GM21367 (cell line): ENCODE data around the gene ERG.

ENCODE experiments used
- ATAC-seq: cut with Tn5 transposase; IDR thresholded peaks from one replicate; pipeline ENCODE4 v1.9.1; 2021; ENCODE audit not compliant: unreplicated experiment

The ERG gene

GRCh38 chr21:38498057-38498833 is at the start of gene ERG:
TSS of gene ERG (minus strand) at chr21:38498477. CDS start at chr21:38498380, 97 bp downstream.
- ATAC-seq: no peak

GRCh38 chr21:38544661-38545060 is 46.4 kb upstream of the ERG start:
- ATAC-seq: no peak

- ATAC-seq: no peak
These were observed 44.0 kb upstream of the ERG start for GRCh38 chr21:38542263-38542662.

- ATAC-seq: no peak
These were observed 40.1 kb upstream of the ERG start for GRCh38 chr21:38538353-38538752.

- ATAC-seq: no peak
These were observed 36.3 kb upstream of the ERG start for GRCh38 chr21:38534591-38534990.

GRCh38 chr21:38533887-38534286 is 35.6 kb upstream of the ERG start:
- no peak for ATAC-seq

GRCh38 chr21:38531591-38531990 is 33.3 kb upstream of the ERG start:
- ATAC-seq: no peak

GRCh38 chr21:38531039-38531541 is 32.8 kb upstream of the ERG start:
- ATAC-seq: no peak

GRCh38 chr21:38527737-38528136 is 29.5 kb upstream of the ERG start:
- ATAC-seq: no peak

- ATAC-seq: no peak
These were observed 27.2 kb upstream of the ERG start for GRCh38 chr21:38525454-38525853.

GRCh38 chr21:38524168-38525153 is 26.2 kb upstream of the ERG start:
- no peak for ATAC-seq

GRCh38 chr21:38520511-38520910 is 22.2 kb upstream of the ERG start:
- no peak for ATAC-seq

GRCh38 chr21:38511662-38512243 is 13.5 kb upstream of the ERG start:
- ATAC-seq: no peak

GRCh38 chr21:38511198-38511597 is 12.9 kb upstream of the ERG start:
- no peak for ATAC-seq

GRCh38 chr21:38507374-38507942 is 9.2 kb upstream of the ERG start:
- no peak for ATAC-seq

- ATAC-seq: no peak
These were observed 8.5 kb upstream of the ERG start for GRCh38 chr21:38506661-38507281.

GRCh38 chr21:38505654-38506523 is 7.6 kb upstream of the ERG start:
- ATAC-seq: no peak

- ATAC-seq: no peak
These were observed 5.8 kb upstream of the ERG start for GRCh38 chr21:38504066-38504465.

GRCh38 chr21:38503583-38503982 is 5.3 kb upstream of the ERG start:
- no peak for ATAC-seq

GRCh38 chr21:38500073-38500472 is 1.8 kb upstream of the ERG start:
- ATAC-seq: no peak
